ENCODE results near the gene UST. TPM values are rescaled to one million over a fixed set of nuclear protein-coding genes. Genes with fewer than 3 reads are reported as not detected.

The UST gene
- polyA plus RNA-seq, 1 donor from 2014 or later, result 7.5 TPM

- H3K4me2 ChIP-seq (ENCODE audit: low read length), result no peak overlapping the region
- H2AFZ ChIP-seq (ENCODE audit: low read depth, low read length), result no peak overlapping the region
- H3F3A ChIP-seq (ENCODE audit: insufficient read depth, low read length, poor library complexity, severe bottlenecking), result no peaks in the 10 kb centered on the region
- no peak overlapping the region for H3K9ac ChIP-seq (ENCODE audit: low read length)
- no peaks in the 10 kb centered on the region for H3K27me3 ChIP-seq (ENCODE audit: insufficient read depth, low read depth, low read length)
- no peaks in the 10 kb centered on the region for H3K9me2 ChIP-seq (ENCODE audit: insufficient read depth, low read length)
- H3K9me3 ChIP-seq (ENCODE audit: low read length), result no peaks in the 10 kb centered on the region
- H3K27ac ChIP-seq (ENCODE audit: low read length), result no peak overlapping the region
- no peak overlapping the region for H3K4me3 ChIP-seq (ENCODE audit: low read length)
- no peaks in the 10 kb centered on the region for H4K20me1 ChIP-seq (ENCODE audit: insufficient read depth)
- no peaks in the 10 kb centered on the region for H3K79me2 ChIP-seq (replicated peaks; ENCODE audit: insufficient read depth, low read length)
- no peaks in the 10 kb centered on the region for H3K36me3 ChIP-seq (ENCODE audit: insufficient read depth, low read length)
- TF ChIP-seq CTCF (IDR thresholded peaks at IDR 0.05; ENCODE audit: poor library complexity, severe bottlenecking) (no peak), EZH2 (IDR thresholded peaks at IDR 0.05; ENCODE audit: borderline replicate concordance, insufficient read depth, low read length, poor library complexity, severe bottlenecking) (no peak), RAD21 (conservative IDR thresholded peaks at IDR 0.05) (no peak), POLR2AphosphoS5 (IDR thresholded peaks at IDR 0.05) (no peak), EP300 (conservative IDR thresholded peaks at IDR 0.05; ENCODE audit: poor library complexity, severe bottlenecking) (no peak), TAF1 (IDR thresholded peaks at IDR 0.05; ENCODE audit: low read depth) (no peak), REST (IDR thresholded peaks at IDR 0.05; ENCODE audit: borderline replicate concordance) (no peak), MXI1 (conservative IDR thresholded peaks at IDR 0.05; ENCODE audit: poor library complexity, severe bottlenecking) (no peak), SMC3 (conservative IDR thresholded peaks at IDR 0.05; ENCODE audit: poor library complexity) (no peak)
These were observed 351.0 kb downstream of the UST start for GRCh38 chr6:149097794-149098193.

GRCh38 chr6:149098700-149099276 lies 352.0 kb downstream of the UST start:
- no peak overlapping the region for H3K4me3 ChIP-seq (ENCODE audit: low read length)
- H3K36me3 ChIP-seq (ENCODE audit: insufficient read depth, low read length), result no peaks in the 10 kb centered on the region
- H3F3A ChIP-seq (ENCODE audit: insufficient read depth, low read length, poor library complexity, severe bottlenecking), result no peaks in the 10 kb centered on the region
- no peaks in the 10 kb centered on the region for H3K27me3 ChIP-seq (ENCODE audit: insufficient read depth, low read depth, low read length)
- no peak overlapping the region for H2AFZ ChIP-seq (ENCODE audit: low read depth, low read length)
- no peak overlapping the region for H3K9ac ChIP-seq (ENCODE audit: low read length)
- H3K27ac ChIP-seq (ENCODE audit: low read length), result no peak overlapping the region
- H3K4me2 ChIP-seq (ENCODE audit: low read length), result no peak overlapping the region
- H4K20me1 ChIP-seq (ENCODE audit: insufficient read depth), result no peaks in the 10 kb centered on the region
- TF ChIP-seq SMC3 (conservative IDR thresholded peaks at IDR 0.05; ENCODE audit: poor library complexity) (no peak), RAD21 (conservative IDR thresholded peaks at IDR 0.05) (no peak), MXI1 (conservative IDR thresholded peaks at IDR 0.05; ENCODE audit: poor library complexity, severe bottlenecking) (no peak), REST (IDR thresholded peaks at IDR 0.05; ENCODE audit: borderline replicate concordance) (no peak), POLR2AphosphoS5 (IDR thresholded peaks at IDR 0.05) (no peak), EZH2 (IDR thresholded peaks at IDR 0.05; ENCODE audit: borderline replicate concordance, insufficient read depth, low read length, poor library complexity, severe bottlenecking) (no peak), CTCF (IDR thresholded peaks at IDR 0.05; ENCODE audit: poor library complexity, severe bottlenecking) (no peak), EP300 (conservative IDR thresholded peaks at IDR 0.05; ENCODE audit: poor library complexity, severe bottlenecking) (no peak), TAF1 (IDR thresholded peaks at IDR 0.05; ENCODE audit: low read depth) (no peak)
- no peaks in the 10 kb centered on the region for H3K9me3 ChIP-seq (ENCODE audit: low read length)
- H3K79me2 ChIP-seq (replicated peaks; ENCODE audit: insufficient read depth, low read length), result no peaks in the 10 kb centered on the region
- H3K9me2 ChIP-seq (ENCODE audit: insufficient read depth, low read length), result no peaks in the 10 kb centered on the region
